Glomerular visceral epithelial cell (primary cell): ENCODE results near the gene ARHGDIG.
"Not testable (repeated sequence)": the region's sequence is repeated elsewhere in the genome, so short reads cannot be mapped to it uniquely, and the experiment has no call there.

Experiments
- DNase-seq: peaks from one replicate; pipeline ENCODE4 v3.0.0-alpha.2; 2016; ENCODE audit errors: extremely low spot score

ARHGDIG gene

GRCh38 chr16:263944-264343 is 16.4 kb upstream of the ARHGDIG start:
- no peak for DNase-seq

GRCh38 chr16:264440-264951 is 15.9 kb upstream of the ARHGDIG start:
- DNase-seq = no peak

- DNase-seq = no peak
These were observed 15.3 kb upstream of the ARHGDIG start for GRCh38 chr16:265002-265529.

GRCh38 chr16:265711-266110 is 14.7 kb upstream of the ARHGDIG start:
- DNase-seq = no peak

- no peak for DNase-seq
These were observed 13.9 kb upstream of the ARHGDIG start for GRCh38 chr16:266258-267164.

- DNase-seq = not testable (repeated sequence)
These were observed 12.8 kb upstream of the ARHGDIG start for GRCh38 chr16:267562-267961.

GRCh38 chr16:268141-269053 is 12.0 kb upstream of the ARHGDIG start:
- DNase-seq = no peak

- DNase-seq = no peak
These were observed 11.2 kb upstream of the ARHGDIG start for GRCh38 chr16:269061-269796.

GRCh38 chr16:270381-271255 is 9.8 kb upstream of the ARHGDIG start:
- DNase-seq = no peak

- DNase-seq = peak; percentile 43
These were observed 7.5 kb upstream of the ARHGDIG start for GRCh38 chr16:272633-273546.

- no peak for DNase-seq
These were observed 6.6 kb upstream of the ARHGDIG start for GRCh38 chr16:273547-274421.

- no peak for DNase-seq
These were observed 5.2 kb upstream of the ARHGDIG start for GRCh38 chr16:275041-275641.

- DNase-seq = no peak
These were observed 4.6 kb upstream of the ARHGDIG start, which contains the start of gene RGS11 for GRCh38 chr16:275786-276232. TSS of gene RGS11 (minus strand) at chr16:275944. CDS start at chr16:275911, 33 bp downstream.

GRCh38 chr16:276426-277077 is 3.8 kb upstream of the ARHGDIG start:
- no peak for DNase-seq

- peak; percentile 31 for DNase-seq
These were observed 1.5 kb upstream of the ARHGDIG start for GRCh38 chr16:278863-279366.

GRCh38 chr16:279531-279930 is 860 bp upstream of the ARHGDIG start:
- DNase-seq = no peak

- no peak for DNase-seq
These were observed 358 bp upstream of the ARHGDIG start for GRCh38 chr16:280005-280460.
